DND-41 (cell line): ENCODE data around the gene TRAIP.

Experiments
- ATAC-seq: fragments of 200-7000 bp; cut with Tn5 transposase; 3 replicates; pipeline ENCODE4 v1.9.1; 2021; ENCODE audit warnings: low read depth; ENCODE audit not compliant: insufficient read depth
- DNase-seq: peaks from one replicate; pipeline ENCODE4 v3.0.0-alpha.2; 2020
- H2AFZ ChIP-seq: 2 replicates; pipeline ENCODE4 v1.6.0; 2012; ENCODE audit warnings: low read depth, low read length
- H3K27ac ChIP-seq: 2 replicates; pipeline ENCODE4 v1.5.1; 2012; ENCODE audit warnings: low read length, inconsistent platforms
- H3K27me3 ChIP-seq: fragments of 200-600 bp; sonication (generic); 2 replicates; pipeline ENCODE4 v1.6.0; 2012; ENCODE audit warnings: low read length, mild to moderate bottlenecking, inconsistent platforms; ENCODE audit not compliant: insufficient read depth, poor library complexity
- H3K36me3 ChIP-seq: 2 replicates; pipeline ENCODE4 v1.5.1; 2012; ENCODE audit warnings: low read length, inconsistent platforms; ENCODE audit not compliant: insufficient read depth
- H3K4me1 ChIP-seq: 2 replicates; pipeline ENCODE4 v1.5.1; 2012; ENCODE audit warnings: mild to moderate bottlenecking, low read length; ENCODE audit not compliant: insufficient read depth
- H3K4me2 ChIP-seq: 2 replicates; pipeline ENCODE4 v1.6.0; 2012; ENCODE audit warnings: mild to moderate bottlenecking, moderate library complexity, low read length, inconsistent platforms; ENCODE audit not compliant: insufficient read depth
- H3K4me3 ChIP-seq, 2 experiments: fragments of 200-600 bp in 1 of 2; shearing (Covaris generic) in 1 of 2; 2 replicates each; pipeline ENCODE4 v1.5.1; 2012 to 2016; ENCODE audit warnings: inconsistent platforms in 2 of 2, low read length in 2 of 2, mild to moderate bottlenecking in 2 of 2, low read depth in 1 of 2, moderate library complexity in 1 of 2
- H3K79me2 ChIP-seq: 2 replicates; pipeline ENCODE4 v1.6.0; 2012; ENCODE audit warnings: low read length, inconsistent platforms; ENCODE audit not compliant: insufficient read depth
- H3K9ac ChIP-seq: 2 replicates; pipeline ENCODE4 v1.6.0; 2012; ENCODE audit warnings: low read depth, mild to moderate bottlenecking, inconsistent platforms, low read length, moderate library complexity
- H3K9me3 ChIP-seq: 2 replicates; pipeline ENCODE4 v1.5.1; 2012; ENCODE audit warnings: low read length, moderate library complexity, mild to moderate bottlenecking, inconsistent platforms; ENCODE audit not compliant: insufficient read depth, severe bottlenecking
- H4K20me1 ChIP-seq: 2 replicates; pipeline ENCODE4 v1.6.0; 2012; ENCODE audit warnings: low read length; ENCODE audit not compliant: insufficient read depth
- EZH2 ChIP-seq: IDR thresholded peaks from 3 replicates; pipeline ENCODE4 v1.6.1; 2012; ENCODE audit warnings: borderline replicate concordance, low read depth, mild to moderate bottlenecking, moderate library complexity, low read length, inconsistent platforms; ENCODE audit not compliant: severe bottlenecking
- TF ChIP-seq, protein P1 (sequence below): IDR thresholded peaks from 2 replicates; pipeline ENCODE4 v1.5.1; 2012; ENCODE audit warnings: borderline replicate concordance, low read length, moderate library complexity, mild to moderate bottlenecking; ENCODE audit not compliant: poor library complexity, severe bottlenecking; ENCODE audit errors: extremely low read depth

Gene TRAIP

DNA sequence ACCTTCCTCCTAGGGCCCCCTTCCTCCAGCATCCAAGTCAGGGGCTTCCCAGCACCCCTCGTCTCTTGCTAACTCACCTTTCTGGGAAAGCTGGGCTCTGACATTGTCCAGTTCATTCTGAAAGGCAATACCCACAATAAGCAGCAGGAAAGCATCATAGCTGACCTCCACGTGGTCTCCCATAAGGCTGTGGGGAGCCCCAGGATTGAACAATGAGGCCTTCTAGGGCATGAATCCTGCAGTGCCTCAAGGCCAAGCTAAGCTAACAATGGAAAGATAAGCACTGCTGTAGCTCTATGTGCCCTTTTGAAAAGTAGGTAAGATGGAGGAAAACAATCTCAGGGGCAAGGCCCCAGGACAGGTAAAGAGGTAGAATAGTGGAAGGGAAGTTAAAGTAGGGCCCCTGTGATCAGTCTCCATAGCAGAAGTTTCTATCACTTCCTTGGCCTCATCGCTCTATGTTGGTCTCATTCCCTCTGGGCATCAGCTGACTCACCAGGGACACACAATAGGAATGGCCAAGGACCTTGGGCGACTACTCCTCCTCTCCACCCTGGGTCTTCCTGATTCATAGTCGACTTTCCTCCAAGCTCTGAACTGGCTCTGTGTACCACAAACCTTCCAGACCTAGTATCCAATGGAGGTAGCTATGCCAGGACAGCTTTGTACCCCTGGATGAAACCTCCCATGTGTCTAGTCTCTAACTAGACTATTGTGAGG is 11.7 kb downstream of the TRAIP start:
- Histone ChIP-seq H3K36me3 (peaks cover 85% of the 10 kb centered on the region), H3K27ac (no peak overlapping the region), H4K20me1 (no peaks in the 10 kb centered on the region), H3K27me3 (no peaks in the 10 kb centered on the region), H2AFZ (no peak overlapping the region), H3K4me2 (no peak overlapping the region), H3K4me3 (no peak overlapping the region), H3K4me1 (no peaks in the 10 kb centered on the region), H3K9ac (no peak overlapping the region), H3K9me3 (no peaks in the 10 kb centered on the region), H3K79me2 (no peaks in the 10 kb centered on the region)
- no peak for TF ChIP-seq EZH2
- TF ChIP-seq, protein P1, sequence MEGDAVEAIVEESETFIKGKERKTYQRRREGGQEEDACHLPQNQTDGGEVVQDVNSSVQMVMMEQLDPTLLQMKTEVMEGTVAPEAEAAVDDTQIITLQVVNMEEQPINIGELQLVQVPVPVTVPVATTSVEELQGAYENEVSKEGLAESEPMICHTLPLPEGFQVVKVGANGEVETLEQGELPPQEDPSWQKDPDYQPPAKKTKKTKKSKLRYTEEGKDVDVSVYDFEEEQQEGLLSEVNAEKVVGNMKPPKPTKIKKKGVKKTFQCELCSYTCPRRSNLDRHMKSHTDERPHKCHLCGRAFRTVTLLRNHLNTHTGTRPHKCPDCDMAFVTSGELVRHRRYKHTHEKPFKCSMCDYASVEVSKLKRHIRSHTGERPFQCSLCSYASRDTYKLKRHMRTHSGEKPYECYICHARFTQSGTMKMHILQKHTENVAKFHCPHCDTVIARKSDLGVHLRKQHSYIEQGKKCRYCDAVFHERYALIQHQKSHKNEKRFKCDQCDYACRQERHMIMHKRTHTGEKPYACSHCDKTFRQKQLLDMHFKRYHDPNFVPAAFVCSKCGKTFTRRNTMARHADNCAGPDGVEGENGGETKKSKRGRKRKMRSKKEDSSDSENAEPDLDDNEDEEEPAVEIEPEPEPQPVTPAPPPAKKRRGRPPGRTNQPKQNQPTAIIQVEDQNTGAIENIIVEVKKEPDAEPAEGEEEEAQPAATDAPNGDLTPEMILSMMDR, result no peak
- DNase-seq, result no peak
- ATAC-seq, result no peak

GRCh38 chr3:49842843-49843517 is 13.4 kb downstream of the TRAIP start:
- Histone ChIP-seq H2AFZ (no peak overlapping the region), H3K4me3 (no peak overlapping the region), H4K20me1 (no peaks in the 10 kb centered on the region), H3K27me3 (no peaks in the 10 kb centered on the region), H3K4me2 (no peak overlapping the region), H3K79me2 (no peaks in the 10 kb centered on the region), H3K36me3 (peaks cover 90% of the 10 kb centered on the region), H3K9me3 (no peaks in the 10 kb centered on the region), H3K27ac (no peak overlapping the region), H3K4me1 (no peaks in the 10 kb centered on the region), H3K9ac (no peak overlapping the region)
- TF ChIP-seq EZH2, result no peak
- TF ChIP-seq, protein P1, result no peak
- ATAC-seq (no peak), DNase-seq (no peak)

GRCh38 chr3:49841806-49842205 is 14.6 kb downstream of the TRAIP start:
- H3K27me3 ChIP-seq, result no peaks in the 10 kb centered on the region
- H4K20me1 ChIP-seq, result no peaks in the 10 kb centered on the region
- H2AFZ ChIP-seq, result no peak overlapping the region
- H3K36me3 ChIP-seq, result peaks cover 88% of the 10 kb centered on the region
- H3K79me2 ChIP-seq, result no peaks in the 10 kb centered on the region
- no peak overlapping the region for H3K4me3 ChIP-seq
- ATAC-seq, result no peak
- H3K4me1 ChIP-seq, result no peaks in the 10 kb centered on the region
- DNase-seq, result no peak
- no peaks in the 10 kb centered on the region for H3K9me3 ChIP-seq
- TF ChIP-seq, protein P1, result no peak
- TF ChIP-seq EZH2, result no peak
- no peak overlapping the region for H3K4me2 ChIP-seq
- H3K9ac ChIP-seq, result no peak overlapping the region
- H3K27ac ChIP-seq, result no peak overlapping the region
